ENCODE data around the gene FBRS.

Gene FBRS

GRCh38 chr16:30715750-30716445 lies 57.7 kb downstream of the FBRS start:
- no peak overlapping the region for H3K27ac Mint-ChIP-seq
- no peaks in the 10 kb centered on the region for H3K4me1 Mint-ChIP-seq
- no peak overlapping the region for H3K4me3 Mint-ChIP-seq
- TF ChIP-seq CTCF (IDR thresholded peaks at IDR 0.05; ENCODE audit: unreplicated experiment in 3 of 3): no peak
- peaks cover 75% of the 10 kb centered on the region for H3K36me3 Mint-ChIP-seq (ENCODE audit: low read depth)
- no peaks in the 10 kb centered on the region for H3K27me3 Mint-ChIP-seq (ENCODE audit: low read depth)
- H3K9me3 Mint-ChIP-seq: no peaks in the 10 kb centered on the region

- no peak for TF ChIP-seq CTCF (IDR thresholded peaks at IDR 0.05; ENCODE audit: unreplicated experiment in 3 of 3)
- no peak overlapping the region for H3K27ac Mint-ChIP-seq
- no peaks in the 10 kb centered on the region for H3K4me1 Mint-ChIP-seq
Observed at GRCh38 chr16:30720086-30720485, 61.9 kb downstream of the FBRS start.

More at GRCh38 chr16:30720086-30720485, 61.9 kb downstream of the FBRS start:
- no peak overlapping the region for H3K4me3 Mint-ChIP-seq
- no peaks in the 10 kb centered on the region for H3K27me3 Mint-ChIP-seq (ENCODE audit: low read depth)
- peaks cover 83% of the 10 kb centered on the region for H3K36me3 Mint-ChIP-seq (ENCODE audit: low read depth)
- no peaks in the 10 kb centered on the region for H3K9me3 Mint-ChIP-seq
